ENCODE measurements around the gene TGIF1. TPM values are rescaled to one million over a fixed set of nuclear protein-coding genes. Genes with fewer than 3 reads are reported as not detected.
"Not testable (repeated sequence)": the region's sequence is repeated elsewhere in the genome, so short reads cannot be mapped to it uniquely, and the experiment has no call there.

Gene TGIF1
- total RNA-seq, 2 experiments from 2014 or later, result 23.7 to 24.1 TPM

GRCh38 chr18:3412528-3412927 lies 37.4 kb upstream of the TGIF1 start:
- CTCF ChIA-PET, result interaction anchor here (0.6 kb wide), 1 partner anchor 88 kb away, joined by 3 read pairs; no protein-coding TSS in a partner anchor
- H3K36me3 Mint-ChIP-seq (ENCODE audit: low read depth); H3K27me3 Mint-ChIP-seq (ENCODE audit: low read depth); H3K27ac Mint-ChIP-seq; H3K4me3 Mint-ChIP-seq; H3K9me3 Mint-ChIP-seq: not testable (repeated sequence)
- intact Hi-C loops (cut with micrococcal nuclease), result loop anchor here (1.0 kb wide), 1 partner anchor 39 kb away; no protein-coding TSS in a partner anchor
- peaks cover 17% of the 10 kb centered on the region for H3K4me1 Mint-ChIP-seq (ENCODE audit: low read depth)
- peak; percentile 73 for DNase-seq

- CTCF ChIA-PET, result interaction anchor here (0.8 to 1.3 kb wide), 2 partner anchors 21 to 25 kb away, joined by 3 read pairs; no protein-coding TSS in a partner anchor
- Mint-ChIP-seq H3K4me3 (no peak overlapping the region), H3K9me3 (no peaks in the 10 kb centered on the region), H3K27ac (no peak overlapping the region), H3K4me1 (ENCODE audit: low read depth) (peaks cover 17% of the 10 kb centered on the region), H3K27me3 (ENCODE audit: low read depth) (no peaks in the 10 kb centered on the region), H3K36me3 (ENCODE audit: low read depth) (no peaks in the 10 kb centered on the region)
- no peak for DNase-seq
- intact Hi-C loops (cut with micrococcal nuclease), result no loop called here
These were observed 34.9 kb upstream of the TGIF1 start for GRCh38 chr18:3415110-3415509.

GRCh38 chr18:3418083-3418482 lies 31.9 kb upstream of the TGIF1 start:
- H3K9me3 Mint-ChIP-seq, result peaks cover 5% of the 10 kb centered on the region
- H3K4me1 Mint-ChIP-seq (ENCODE audit: low read depth), result no peaks in the 10 kb centered on the region
- DNase-seq, result no peak
- H3K27me3 Mint-ChIP-seq (ENCODE audit: low read depth), result no peaks in the 10 kb centered on the region
- H3K4me3 Mint-ChIP-seq, result no peak overlapping the region
- peaks cover 1% of the 10 kb centered on the region for H3K36me3 Mint-ChIP-seq (ENCODE audit: low read depth)
- intact Hi-C loops (cut with micrococcal nuclease), result no loop called here
- CTCF ChIA-PET, result interaction anchor here (0.6 kb wide), 1 partner anchor 1660 kb away, joined by 3 read pairs; no protein-coding TSS in a partner anchor
- no peak overlapping the region for H3K27ac Mint-ChIP-seq

- Mint-ChIP-seq H3K27me3 (ENCODE audit: low read depth) (no peaks in the 10 kb centered on the region), H3K36me3 (ENCODE audit: low read depth) (peaks cover 1% of the 10 kb centered on the region), H3K9me3 (peaks cover 5% of the 10 kb centered on the region), H3K4me3 (no peak overlapping the region), H3K27ac (no peak overlapping the region), H3K4me1 (ENCODE audit: low read depth) (no peaks in the 10 kb centered on the region)
- intact Hi-C loops (cut with micrococcal nuclease), result no loop called here
- CTCF ChIA-PET, result interaction anchor here (1.5 kb wide), 1 partner anchor 126 kb away, joined by 4 read pairs; no protein-coding TSS in a partner anchor
- no peak for DNase-seq
These were observed 29.1 kb upstream of the TGIF1 start for GRCh38 chr18:3420919-3421279.

GRCh38 chr18:3422905-3423304 lies 27.1 kb upstream of the TGIF1 start:
- peaks cover 1% of the 10 kb centered on the region for H3K36me3 Mint-ChIP-seq (ENCODE audit: low read depth)
- no peak overlapping the region for H3K4me3 Mint-ChIP-seq
- H3K4me1 Mint-ChIP-seq (ENCODE audit: low read depth), result no peaks in the 10 kb centered on the region
- intact Hi-C loops (cut with micrococcal nuclease), result no loop called here
- H3K27ac Mint-ChIP-seq, result no peak overlapping the region
- H3K9me3 Mint-ChIP-seq, result peaks cover 5% of the 10 kb centered on the region
- no peaks in the 10 kb centered on the region for H3K27me3 Mint-ChIP-seq (ENCODE audit: low read depth)
- no peak for DNase-seq
- CTCF ChIA-PET, result no interaction called here

GRCh38 chr18:3424280-3424890 lies 25.6 kb upstream of the TGIF1 start:
- CTCF ChIA-PET, result interaction anchor here (0.7 kb wide), 1 partner anchor 25 kb away, joined by 3 read pairs; no protein-coding TSS in a partner anchor
- H3K9me3 Mint-ChIP-seq, result peaks cover 5% of the 10 kb centered on the region
- H3K36me3 Mint-ChIP-seq (ENCODE audit: low read depth), result peaks cover 1% of the 10 kb centered on the region
- no peak for DNase-seq
- no peaks in the 10 kb centered on the region for H3K4me1 Mint-ChIP-seq (ENCODE audit: low read depth)
- H3K27ac Mint-ChIP-seq, result no peak overlapping the region
- intact Hi-C loops (cut with micrococcal nuclease), result no loop called here
- no peaks in the 10 kb centered on the region for H3K27me3 Mint-ChIP-seq (ENCODE audit: low read depth)
- H3K4me3 Mint-ChIP-seq, result no peak overlapping the region

GRCh38 chr18:3425030-3425429 lies 24.9 kb upstream of the TGIF1 start:
- DNase-seq, result no peak
- no peaks in the 10 kb centered on the region for H3K27me3 Mint-ChIP-seq (ENCODE audit: low read depth)
- no peaks in the 10 kb centered on the region for H3K4me1 Mint-ChIP-seq (ENCODE audit: low read depth)
- CTCF ChIA-PET, result no interaction called here
- intact Hi-C loops (cut with micrococcal nuclease), result no loop called here
- no peak overlapping the region for H3K4me3 Mint-ChIP-seq
- H3K9me3 Mint-ChIP-seq, result peaks cover 5% of the 10 kb centered on the region
- H3K36me3 Mint-ChIP-seq (ENCODE audit: low read depth), result peaks cover 1% of the 10 kb centered on the region
- H3K27ac Mint-ChIP-seq, result no peak overlapping the region

GRCh38 chr18:3425446-3425845 lies 24.5 kb upstream of the TGIF1 start:
- DNase-seq, result no peak
- CTCF ChIA-PET, result no interaction called here
- Mint-ChIP-seq H3K27me3 (ENCODE audit: low read depth) (no peaks in the 10 kb centered on the region), H3K36me3 (ENCODE audit: low read depth) (peaks cover 1% of the 10 kb centered on the region), H3K4me1 (ENCODE audit: low read depth) (no peaks in the 10 kb centered on the region), H3K27ac (no peak overlapping the region), H3K9me3 (peaks cover 4% of the 10 kb centered on the region), H3K4me3 (no peak overlapping the region)
- intact Hi-C loops (cut with micrococcal nuclease), result no loop called here

GRCh38 chr18:3426074-3426473 lies 23.9 kb upstream of the TGIF1 start:
- Mint-ChIP-seq H3K4me3 (no peak overlapping the region), H3K27me3 (ENCODE audit: low read depth) (no peaks in the 10 kb centered on the region), H3K9me3 (no peaks in the 10 kb centered on the region), H3K27ac (no peak overlapping the region), H3K36me3 (ENCODE audit: low read depth) (no peaks in the 10 kb centered on the region), H3K4me1 (ENCODE audit: low read depth) (no peaks in the 10 kb centered on the region)
- intact Hi-C loops (cut with micrococcal nuclease), result no loop called here
- CTCF ChIA-PET, result no interaction called here
- DNase-seq, result no peak

- no peak overlapping the region for H3K27ac Mint-ChIP-seq
- no peaks in the 10 kb centered on the region for H3K27me3 Mint-ChIP-seq (ENCODE audit: low read depth)
- no peak for DNase-seq
- intact Hi-C loops (cut with micrococcal nuclease), result no loop called here
- H3K36me3 Mint-ChIP-seq (ENCODE audit: low read depth), result no peaks in the 10 kb centered on the region
- CTCF ChIA-PET, result no interaction called here
- no peaks in the 10 kb centered on the region for H3K4me1 Mint-ChIP-seq (ENCODE audit: low read depth)
- no peaks in the 10 kb centered on the region for H3K9me3 Mint-ChIP-seq
- no peak overlapping the region for H3K4me3 Mint-ChIP-seq
These were observed 22.0 kb upstream of the TGIF1 start for GRCh38 chr18:3427944-3428343.

- no peaks in the 10 kb centered on the region for H3K9me3 Mint-ChIP-seq
These were observed 20.9 kb upstream of the TGIF1 start for GRCh38 chr18:3429121-3429520.

GRCh38 chr18:3434685-3435084 lies 15.3 kb upstream of the TGIF1 start:
- H3K27ac Mint-ChIP-seq, result no peak overlapping the region

More at GRCh38 chr18:3429121-3429520, 20.9 kb upstream of the TGIF1 start:
- Mint-ChIP-seq H3K36me3 (ENCODE audit: low read depth) (no peaks in the 10 kb centered on the region), H3K27me3 (ENCODE audit: low read depth) (no peaks in the 10 kb centered on the region), H3K27ac (no peak overlapping the region), H3K4me1 (ENCODE audit: low read depth) (no peaks in the 10 kb centered on the region), H3K4me3 (no peak overlapping the region)
- no peak for DNase-seq
- intact Hi-C loops (cut with micrococcal nuclease), result no loop called here
- CTCF ChIA-PET, result no interaction called here

GRCh38 chr18:3440341-3440740 lies 9.6 kb upstream of the TGIF1 start:
- intact Hi-C loops (cut with micrococcal nuclease), result no loop called here
- DNase-seq, result no peak
- H3K27ac Mint-ChIP-seq, result no peak overlapping the region
- peaks cover 3% of the 10 kb centered on the region for H3K4me1 Mint-ChIP-seq (ENCODE audit: low read depth)
- H3K36me3 Mint-ChIP-seq (ENCODE audit: low read depth), result no peaks in the 10 kb centered on the region
- no peaks in the 10 kb centered on the region for H3K27me3 Mint-ChIP-seq (ENCODE audit: low read depth)
- CTCF ChIA-PET, result interaction anchor here (0.6 to 1.5 kb wide), 3 partner anchors 143 to 247 kb away, joined by 3 to 4 read pairs (median 4); no protein-coding TSS in a partner anchor
- H3K4me3 Mint-ChIP-seq, result no peak overlapping the region
- no peaks in the 10 kb centered on the region for H3K9me3 Mint-ChIP-seq

More at GRCh38 chr18:3434685-3435084, 15.3 kb upstream of the TGIF1 start:
- Mint-ChIP-seq H3K9me3 (no peaks in the 10 kb centered on the region), H3K4me1 (ENCODE audit: low read depth) (no peaks in the 10 kb centered on the region), H3K36me3 (ENCODE audit: low read depth) (no peaks in the 10 kb centered on the region), H3K27me3 (ENCODE audit: low read depth) (no peaks in the 10 kb centered on the region), H3K4me3 (no peak overlapping the region)
- intact Hi-C loops (cut with micrococcal nuclease), result no loop called here
- CTCF ChIA-PET, result interaction anchor here (0.7 kb wide), 1 partner anchor 118 kb away, joined by 4 read pairs; no protein-coding TSS in a partner anchor
- DNase-seq, result no peak
